ENCODE measurements around the gene GRID1.

GRID1 gene

GRCh38 chr10:86410542-86411124, 44.0 kb upstream of the GRID1 start:
- H3K27ac ChIP-seq: no peak overlapping the region
- no peak for TF ChIP-seq CTCF (conservative IDR thresholded peaks at IDR 0.05)

- no peak overlapping the region for H3K27ac ChIP-seq
- no peak for TF ChIP-seq CTCF (conservative IDR thresholded peaks at IDR 0.05)
Measured at GRCh38 chr10:86409183-86409582, 42.6 kb upstream of the GRID1 start.

GRCh38 chr10:86403183-86403797, 36.7 kb upstream of the GRID1 start:
- H3K27ac ChIP-seq: no peak overlapping the region

GRCh38 chr10:86402283-86402941, 35.8 kb upstream of the GRID1 start:
- TF ChIP-seq CTCF (conservative IDR thresholded peaks at IDR 0.05): no peak

More at GRCh38 chr10:86403183-86403797, 36.7 kb upstream of the GRID1 start:
- no peak for TF ChIP-seq CTCF (conservative IDR thresholded peaks at IDR 0.05)

GRCh38 chr10:86401588-86402282, 35.1 kb upstream of the GRID1 start:
- TF ChIP-seq CTCF (conservative IDR thresholded peaks at IDR 0.05): no peak
- H3K27ac ChIP-seq: peak overlapping the region; percentile 82

More at GRCh38 chr10:86402283-86402941, 35.8 kb upstream of the GRID1 start:
- H3K27ac ChIP-seq: no peak overlapping the region

- peak overlapping the region; percentile 82 for H3K27ac ChIP-seq
- TF ChIP-seq CTCF (conservative IDR thresholded peaks at IDR 0.05): peak; percentile 51
Measured at GRCh38 chr10:86400705-86401587, 34.4 kb upstream of the GRID1 start.
